Renal cortex interstitium (tissue), 15 donors: ENCODE measurements around the gene TSR1. TPM values are rescaled to one million over a fixed set of nuclear protein-coding genes. Genes with fewer than 3 reads are reported as not detected.

ENCODE experiments used
- DNase-seq, 11 donors: peaks; one replicate each; pipeline ENCODE4 v3.0.0-alpha.2; 2013; ENCODE audit warnings: low read depth in 9 of 11, low spot score in 4 of 11; ENCODE audit errors: extremely low read depth in 1 of 11
- long read RNA-seq, 16 experiments: transcript quantifications; one replicate each; lab custom pipeline, GENCODE V29; 2026
- polyA plus RNA-seq, 3 donors: library from polyadenylated mRNA; unstranded; fragments of 120-200 nt; gene quantifications; one replicate each; pipeline ENCODE4 v1.2.1, GENCODE V29; 2013; ENCODE audit not compliant: insufficient read length in 3 of 3

The TSR1 gene
- polyA plus RNA-seq, result 10 to 100 TPM; 38.7 to 41.4 (median 40.6) TPM
- long read RNA-seq, donor 1, full-length matches to known transcripts, result 3 of 3 reads
- long read RNA-seq, donor 1, partial matches to known transcripts, result 0 of 3 reads
- long read RNA-seq, donor 1, other reads (novel, unspliced or antisense), result 0 of 3 reads
- long read RNA-seq, donor 2, full-length matches to known transcripts, result 1 of 6 reads
- long read RNA-seq, donor 2, partial matches to known transcripts, result 5 of 6 reads
- long read RNA-seq, donor 2, other reads (novel, unspliced or antisense), result 0 of 6 reads
- long read RNA-seq, donor 3, full-length matches to known transcripts, result 6 of 13 reads
- long read RNA-seq, donor 3, partial matches to known transcripts, result 7 of 13 reads
- long read RNA-seq, donor 3, other reads (novel, unspliced or antisense), result 0 of 13 reads
- long read RNA-seq, donor 4, full-length matches to known transcripts, result 6 of 6 reads
- long read RNA-seq, donor 4, partial matches to known transcripts, result 0 of 6 reads
- long read RNA-seq, donor 4, other reads (novel, unspliced or antisense), result 0 of 6 reads
- long read RNA-seq, donor 5, result 0 reads
- long read RNA-seq, donor 6, full-length matches to known transcripts, result 4 of 4 reads
- long read RNA-seq, donor 6, partial matches to known transcripts, result 0 of 4 reads
- long read RNA-seq, donor 6, other reads (novel, unspliced or antisense), result 0 of 4 reads
- long read RNA-seq, donor 7, full-length matches to known transcripts, result 5 of 5 reads
- long read RNA-seq, donor 7, partial matches to known transcripts, result 0 of 5 reads
- long read RNA-seq, donor 7, other reads (novel, unspliced or antisense), result 0 of 5 reads
- long read RNA-seq, donor 8, result 0 reads
- long read RNA-seq, donor 9, full-length matches to known transcripts, result 3 of 3 reads
- long read RNA-seq, donor 9, partial matches to known transcripts, result 0 of 3 reads
- long read RNA-seq, donor 9, other reads (novel, unspliced or antisense), result 0 of 3 reads
- long read RNA-seq, donor 10, full-length matches to known transcripts, result 3 of 3 reads
- long read RNA-seq, donor 10, partial matches to known transcripts, result 0 of 3 reads
- long read RNA-seq, donor 10, other reads (novel, unspliced or antisense), result 0 of 3 reads
- long read RNA-seq, donor 11, full-length matches to known transcripts, result 1 of 1 reads
- long read RNA-seq, donor 11, partial matches to known transcripts, result 0 of 1 reads
- long read RNA-seq, donor 11, other reads (novel, unspliced or antisense), result 0 of 1 reads
- long read RNA-seq, donor 12, partial matches to known transcripts, result 0 of 1 reads
- long read RNA-seq, donor 12, other reads (novel, unspliced or antisense), result 0 of 1 reads
- long read RNA-seq, donor 13, result 0 reads
- long read RNA-seq, donor 14, full-length matches to known transcripts, result 4 of 4 reads
- long read RNA-seq, donor 14, partial matches to known transcripts, result 0 of 4 reads
- long read RNA-seq, donor 14, other reads (novel, unspliced or antisense), result 0 of 4 reads
- long read RNA-seq, donor 15, full-length matches to known transcripts, result 5 of 5 reads
- long read RNA-seq, donor 15, partial matches to known transcripts, result 0 of 5 reads
- long read RNA-seq, donor 15, other reads (novel, unspliced or antisense), result 0 of 5 reads
- long read RNA-seq, donor 16, full-length matches to known transcripts, result 13 of 13 reads
- long read RNA-seq, donor 16, partial matches to known transcripts, result 0 of 13 reads
- long read RNA-seq, donor 16, other reads (novel, unspliced or antisense), result 0 of 13 reads

DNA sequence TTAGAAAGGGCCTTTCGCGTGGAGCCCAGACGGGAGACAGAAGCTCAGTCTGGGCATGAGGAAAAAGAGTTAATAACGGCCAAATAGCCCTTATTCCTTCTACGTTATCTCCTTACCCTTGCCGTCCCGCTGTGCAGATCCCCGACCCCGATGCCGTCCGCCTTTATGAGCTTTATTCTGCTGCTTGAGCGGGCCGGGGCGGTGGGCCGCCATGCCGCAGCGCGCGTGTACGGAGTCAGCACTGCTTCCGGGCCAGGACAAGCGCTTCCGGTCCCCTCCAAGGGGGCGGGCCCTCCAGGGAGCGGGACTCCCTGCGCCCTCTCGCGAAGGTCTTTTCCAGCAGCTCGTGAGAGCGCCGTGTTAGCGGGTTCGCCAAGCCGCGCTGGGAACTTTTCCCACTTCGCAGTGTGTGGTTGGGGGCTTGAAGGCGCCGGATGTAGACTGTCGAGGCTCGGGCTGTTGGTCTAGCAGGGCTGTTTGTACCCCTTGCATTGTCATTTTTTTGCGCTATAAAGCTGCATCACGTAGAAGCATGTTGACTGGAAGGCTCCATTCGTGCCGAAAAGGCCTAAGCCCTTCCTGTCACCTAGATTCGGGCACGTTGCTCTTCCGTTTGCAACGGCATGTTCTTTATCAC lies at the start of gene TSR1:
Gene TSR1 (minus strand): TSS at position 243 of the 637 bp plus-strand sequence. CDS start 30 bp downstream, at position 213.
- peak in 10 of 11 donors; percentile 72 to 92 (median 86) for DNase-seq

DNA sequence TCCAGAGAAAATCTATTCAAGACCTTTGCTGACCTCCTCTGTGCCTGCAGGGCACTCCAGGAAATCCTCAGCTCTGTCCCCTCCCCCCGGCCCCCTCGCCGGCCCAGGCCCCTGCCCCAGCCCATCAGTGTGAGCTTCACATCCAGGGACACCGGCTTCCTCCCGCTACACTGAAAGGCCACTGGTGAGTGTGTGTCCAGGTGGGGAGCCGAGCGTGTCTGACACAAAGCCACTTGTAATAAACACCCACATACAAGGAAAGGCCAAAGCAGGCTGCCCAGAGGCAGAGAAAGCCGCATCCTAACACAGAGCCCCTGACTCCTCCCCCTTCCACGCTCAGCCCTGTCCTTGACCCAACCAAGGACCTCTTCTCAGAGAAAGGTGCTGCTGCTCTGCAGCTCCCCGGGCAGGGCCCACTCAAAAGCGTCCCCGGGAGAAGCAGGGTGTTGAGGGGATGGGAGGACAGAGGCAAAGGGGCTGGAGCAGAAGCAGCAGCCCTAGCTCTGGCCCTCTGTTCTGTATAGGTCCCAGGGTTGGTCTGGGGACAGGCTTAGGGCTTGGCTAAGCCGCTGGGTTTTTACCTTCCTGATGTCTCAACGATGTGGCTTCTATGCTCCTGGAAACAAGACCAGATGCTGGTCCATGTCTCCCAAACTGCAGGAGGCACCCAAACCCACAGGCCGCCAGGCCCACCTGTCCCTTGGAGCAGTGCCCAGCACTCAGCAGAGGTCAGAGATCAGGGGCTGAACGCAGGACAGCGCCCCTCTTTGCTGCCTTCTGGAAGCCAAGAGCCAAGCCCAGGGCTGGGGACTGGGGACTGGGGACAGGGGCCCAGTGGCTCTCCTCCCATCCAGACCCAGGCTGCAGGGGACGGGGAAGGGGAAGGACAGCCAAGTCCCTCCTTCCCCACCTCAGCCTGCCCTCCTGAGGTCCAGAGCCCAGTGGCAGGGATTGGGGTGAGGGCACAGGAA lies 49.3 kb upstream of the TSR1 start:
- no peak for DNase-seq

DNA sequence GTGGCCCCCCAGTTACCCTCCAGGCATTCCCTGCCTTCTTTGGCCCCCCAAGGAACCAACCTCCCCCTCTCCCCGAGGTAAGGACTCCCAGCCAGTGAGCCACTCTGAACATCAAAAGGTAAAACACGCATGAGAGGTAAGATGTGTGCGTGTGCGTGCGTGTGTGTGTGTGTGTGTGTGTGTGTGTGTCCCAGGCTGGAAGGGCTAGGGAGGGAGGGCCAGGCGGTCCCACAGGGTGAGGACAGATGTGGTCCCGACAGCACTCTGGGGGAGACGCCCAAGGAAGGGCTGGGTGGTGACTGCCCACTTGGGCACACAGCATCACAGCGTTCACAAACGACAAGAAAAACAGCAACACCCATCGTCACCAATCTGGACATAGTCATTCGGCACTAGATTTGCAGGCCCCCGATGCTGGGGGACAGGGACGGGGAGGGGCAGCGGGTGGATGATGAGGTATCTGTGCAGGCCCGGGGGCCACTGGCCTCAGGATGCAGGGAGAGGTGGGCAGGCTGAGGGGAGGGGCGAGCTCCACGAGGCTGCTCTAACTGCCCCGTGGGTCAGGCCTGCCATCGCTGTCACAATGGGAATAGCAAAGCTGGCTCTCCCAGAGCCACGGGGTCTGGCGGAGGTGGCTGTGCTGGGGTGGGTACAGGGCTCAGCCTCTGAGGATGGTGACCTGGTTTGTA lies 48.3 kb upstream of the TSR1 start:
- no peak for DNase-seq

DNA sequence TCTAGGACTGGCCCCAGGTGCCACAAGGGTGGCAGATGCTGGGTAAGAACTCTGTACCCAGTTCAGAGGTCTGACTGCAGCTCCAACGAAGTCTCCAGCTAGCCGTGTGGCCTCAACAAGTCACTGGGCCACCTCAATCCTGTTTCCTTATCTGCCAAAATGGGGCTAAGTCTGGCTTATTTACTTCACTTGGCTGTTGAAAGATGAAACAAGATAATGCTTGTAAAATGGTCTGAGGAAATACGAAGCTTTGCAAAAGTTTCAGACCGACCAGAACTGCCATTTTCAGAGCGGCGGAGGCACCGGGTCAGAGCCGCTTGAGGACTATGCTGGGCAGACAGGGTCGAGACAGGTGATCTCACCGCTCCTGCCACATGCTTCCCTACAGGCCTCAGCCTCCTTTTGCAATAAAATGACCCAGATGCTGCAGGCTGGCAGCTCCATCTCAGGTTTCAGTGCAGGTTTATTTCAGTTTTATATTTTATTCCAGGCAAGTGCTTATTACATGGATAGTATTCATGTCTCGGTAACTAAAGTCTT lies 47.4 kb upstream of the TSR1 start:
- DNase-seq, result no peak

DNA sequence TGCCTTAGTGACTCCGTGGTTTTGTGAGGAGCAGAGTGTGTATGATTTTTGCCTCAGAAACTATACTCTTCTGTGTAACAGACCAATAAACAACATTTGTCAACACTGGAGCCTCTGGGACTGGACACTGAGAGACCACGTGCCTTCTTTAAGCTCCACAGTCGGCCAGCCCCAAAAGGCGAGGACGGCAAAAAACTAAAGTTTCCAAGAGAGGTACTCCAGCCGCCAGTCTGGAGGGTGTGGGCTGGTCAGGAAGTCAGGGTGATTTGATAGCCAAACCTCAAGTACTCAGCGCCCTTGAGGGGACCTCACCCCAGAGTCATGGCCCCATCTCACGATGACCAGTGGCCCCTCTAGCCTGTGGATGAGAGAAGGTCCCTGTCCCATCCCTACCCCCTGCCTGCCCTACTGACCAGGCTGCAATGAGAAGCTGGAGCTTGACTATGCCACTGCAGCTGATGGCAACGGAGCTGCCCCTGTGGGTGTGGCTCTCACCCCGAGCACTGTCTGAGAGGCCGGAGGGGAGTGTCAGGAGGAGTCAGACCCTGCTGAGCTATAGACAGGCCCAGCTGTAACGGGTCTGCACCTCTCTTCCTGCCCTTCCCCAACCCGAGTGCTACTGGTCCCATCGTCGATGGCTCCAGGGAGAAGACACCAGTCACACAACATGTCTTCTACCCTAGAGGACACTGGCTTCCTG lies 44.8 kb upstream of the TSR1 start:
- no peak for DNase-seq

DNA sequence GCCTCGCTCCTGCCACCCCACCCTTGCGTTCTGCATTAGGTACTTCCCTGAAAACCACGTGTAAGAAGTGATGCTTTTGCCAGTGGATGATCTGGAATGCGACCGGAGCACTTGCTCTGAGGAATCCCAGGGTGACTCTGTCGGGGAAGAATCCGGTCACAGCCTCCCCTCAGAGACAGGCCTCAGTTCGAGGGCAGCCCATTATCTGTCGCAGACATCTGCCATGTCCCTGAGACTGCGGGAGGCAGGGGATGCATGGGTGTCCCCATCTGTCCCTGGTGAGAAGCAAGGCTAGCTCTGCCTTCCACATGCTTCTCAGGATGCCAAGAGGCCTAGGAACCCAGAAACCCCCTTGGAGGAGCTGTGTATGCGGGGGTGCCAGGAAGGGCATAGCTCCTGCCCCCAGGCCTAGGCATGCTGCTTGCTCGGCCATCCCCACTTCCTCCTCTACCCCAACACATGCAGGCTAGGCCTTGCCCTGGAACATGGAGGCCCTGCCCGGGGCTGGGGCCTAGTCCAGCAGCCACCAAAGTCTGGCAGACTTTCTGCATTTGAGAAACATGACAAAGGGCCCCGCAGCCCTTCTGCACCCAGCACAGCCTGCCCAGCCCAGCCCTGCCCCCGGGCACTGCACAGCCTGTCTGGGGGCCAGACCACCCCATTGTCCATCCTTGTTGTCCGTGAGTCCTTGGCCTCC lies 44.1 kb upstream of the TSR1 start:
- DNase-seq, result no peak

DNA sequence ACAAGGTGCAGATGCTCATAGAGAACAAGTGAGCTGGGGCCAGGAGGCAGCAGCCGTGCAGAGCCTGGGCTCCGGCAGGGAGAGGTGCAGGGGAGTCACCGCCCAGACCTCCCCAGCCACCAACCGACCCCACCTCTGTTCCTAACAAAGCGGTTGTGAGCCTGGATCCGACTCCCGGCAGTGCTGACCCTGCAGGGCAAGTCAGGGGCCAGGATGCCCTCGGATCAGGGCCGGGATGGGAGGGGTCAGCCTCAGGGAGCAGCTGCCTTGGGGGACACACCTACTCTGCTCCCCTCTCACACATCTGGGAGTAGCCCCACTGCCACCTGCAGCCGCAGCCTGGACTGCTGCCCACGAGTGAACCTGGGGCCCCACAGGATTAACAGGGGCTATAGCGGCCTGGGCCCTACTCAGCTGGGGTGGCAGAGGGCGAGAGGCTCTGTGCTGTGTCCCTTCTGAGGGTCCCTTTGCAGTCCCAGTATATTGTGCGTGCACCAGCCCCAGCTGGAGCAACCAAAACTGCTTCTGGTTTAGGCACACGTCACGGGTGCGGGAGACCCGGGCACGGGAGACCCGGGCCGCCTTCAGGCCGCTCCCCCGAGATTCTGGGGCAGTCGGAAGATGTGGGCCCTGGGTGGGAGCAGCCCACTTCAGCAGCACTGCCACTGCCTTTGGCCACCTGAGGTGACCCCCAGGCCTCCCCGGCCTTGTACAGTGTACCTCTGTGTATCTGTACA lies 43.4 kb upstream of the TSR1 start:
- DNase-seq, result no peak

DNA sequence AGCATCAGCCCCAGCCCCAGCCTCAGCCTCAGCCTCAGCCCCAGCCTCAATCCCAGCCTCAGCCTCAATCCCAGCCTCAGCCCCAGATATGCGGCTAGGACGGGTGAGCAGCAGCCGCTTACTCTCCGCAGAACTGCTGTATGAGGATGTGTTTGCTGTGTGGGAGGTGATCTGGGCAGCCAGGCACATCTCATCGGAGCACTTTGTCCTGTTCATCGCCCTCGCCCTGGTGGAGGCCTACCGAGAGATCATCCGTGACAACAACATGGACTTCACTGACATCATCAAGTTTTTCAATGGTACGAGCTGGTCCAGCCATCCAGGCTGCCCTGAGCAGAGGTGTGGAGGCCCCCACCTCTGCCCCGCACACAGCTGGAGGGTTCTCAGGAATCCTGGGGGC lies 42.6 kb upstream of the TSR1 start:
- DNase-seq, result no peak

DNA sequence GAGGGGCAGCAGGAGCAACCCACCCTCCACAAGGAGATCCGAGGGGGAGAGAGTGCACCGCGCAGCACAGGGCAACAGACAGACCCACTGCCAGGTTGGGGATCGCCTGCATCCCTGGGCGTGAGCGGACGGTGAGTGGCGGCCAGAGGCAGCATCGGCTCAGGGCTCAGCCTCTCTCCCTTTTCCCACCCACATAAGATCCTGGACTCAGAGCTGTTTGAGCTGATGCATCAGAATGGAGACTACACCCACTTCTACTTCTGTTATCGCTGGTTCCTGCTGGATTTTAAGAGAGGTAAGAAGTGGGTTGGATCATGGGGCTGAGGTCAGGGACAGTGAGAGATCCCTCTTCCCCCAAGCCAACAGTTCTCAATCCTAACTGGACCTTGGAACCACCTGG lies 41.4 kb upstream of the TSR1 start:
- no peak for DNase-seq

DNA sequence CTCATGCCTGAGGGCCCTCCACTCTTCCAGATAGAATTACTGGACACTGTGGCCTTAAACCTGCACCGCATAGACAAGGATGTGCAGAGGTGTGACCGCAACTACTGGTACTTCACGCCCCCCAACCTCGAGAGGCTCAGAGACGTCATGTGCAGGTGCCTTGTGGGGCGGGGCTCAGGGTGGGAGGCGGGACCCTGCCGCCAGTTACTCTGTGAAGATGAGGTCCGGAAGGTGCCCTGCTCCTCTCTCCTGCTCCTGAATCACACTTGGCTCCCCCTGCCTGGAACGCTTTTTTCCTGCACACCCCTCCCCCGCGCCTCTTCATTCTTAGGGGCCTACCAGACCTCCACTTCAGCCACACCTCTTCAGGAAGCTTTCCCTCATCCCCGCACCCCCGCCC lies 39.9 kb upstream of the TSR1 start:
- no peak for DNase-seq

DNA sequence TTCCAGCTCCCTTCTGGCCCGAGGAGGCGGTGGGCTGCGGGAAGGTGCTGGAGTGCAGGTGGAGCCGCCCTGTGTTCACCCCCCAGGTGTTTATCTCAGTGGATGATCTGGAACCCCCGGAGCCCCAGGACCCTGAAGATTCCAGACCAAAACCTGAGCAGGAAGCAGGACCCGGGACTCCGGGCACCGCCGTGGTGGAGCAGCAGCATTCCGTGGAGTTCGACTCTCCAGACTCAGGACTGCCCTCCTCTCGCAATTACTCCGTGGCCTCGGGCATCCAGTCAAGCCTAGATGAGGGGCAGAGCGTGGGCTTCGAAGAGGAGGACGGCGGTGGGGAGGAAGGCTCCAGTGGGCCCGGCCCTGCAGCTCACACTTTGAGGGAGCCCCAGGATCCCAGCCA lies 39.1 kb upstream of the TSR1 start:
- no peak for DNase-seq

DNA sequence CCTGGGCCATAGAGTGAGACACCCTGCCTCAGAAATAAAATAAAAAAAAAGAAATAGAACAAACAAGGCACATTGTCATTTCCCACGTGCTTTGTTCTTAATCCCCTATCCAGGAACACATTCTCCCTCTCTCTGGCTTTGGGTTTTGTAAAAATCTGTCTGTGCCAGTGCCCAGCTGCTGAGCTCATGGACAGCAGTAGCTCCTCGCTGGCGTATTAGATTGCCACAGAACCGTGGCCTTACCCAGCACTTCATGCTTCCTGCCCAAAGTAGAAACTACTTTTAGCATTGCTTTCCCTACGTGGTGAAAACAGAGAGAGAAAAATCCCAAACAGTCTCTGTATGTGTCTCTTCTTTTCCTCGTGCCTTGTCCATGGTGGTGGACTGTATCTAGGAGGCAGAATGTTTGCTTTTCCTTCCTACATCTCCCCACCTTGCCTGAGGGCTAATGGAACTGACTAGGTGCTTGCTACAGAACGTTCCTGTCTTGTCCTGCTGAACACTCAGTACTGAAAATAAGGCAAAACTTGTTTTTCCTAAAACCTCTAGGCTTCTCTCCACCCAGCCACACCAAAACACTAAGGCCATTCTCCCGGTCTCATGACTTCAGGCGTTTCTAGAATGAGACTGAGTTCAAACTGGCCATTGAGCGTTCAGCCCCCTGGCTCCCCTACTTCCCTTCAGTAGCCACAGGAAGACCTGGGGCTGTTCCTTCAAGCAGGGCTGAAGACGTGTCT lies 38.5 kb upstream of the TSR1 start:
- no peak for DNase-seq

DNA sequence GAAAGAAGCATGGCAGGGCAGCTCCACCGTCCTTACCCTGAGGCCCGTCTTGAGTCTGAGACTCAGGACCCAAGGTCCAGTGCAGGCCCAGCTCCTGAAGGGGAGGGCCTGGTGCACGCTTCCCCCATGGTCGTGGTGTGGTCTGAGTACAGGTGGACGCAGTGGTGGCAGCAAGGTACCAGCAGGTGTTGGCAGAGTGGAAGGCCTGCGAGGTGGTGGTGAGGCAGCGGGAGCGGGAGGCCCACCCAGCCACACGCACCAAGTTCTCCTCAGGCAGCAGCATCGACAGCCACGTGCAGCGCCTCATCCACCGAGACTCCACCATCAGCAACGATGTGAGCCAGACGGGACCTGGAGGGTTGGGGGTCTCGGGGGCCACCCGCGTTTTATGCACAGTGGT lies 36.9 kb upstream of the TSR1 start:
- no peak for DNase-seq

DNA sequence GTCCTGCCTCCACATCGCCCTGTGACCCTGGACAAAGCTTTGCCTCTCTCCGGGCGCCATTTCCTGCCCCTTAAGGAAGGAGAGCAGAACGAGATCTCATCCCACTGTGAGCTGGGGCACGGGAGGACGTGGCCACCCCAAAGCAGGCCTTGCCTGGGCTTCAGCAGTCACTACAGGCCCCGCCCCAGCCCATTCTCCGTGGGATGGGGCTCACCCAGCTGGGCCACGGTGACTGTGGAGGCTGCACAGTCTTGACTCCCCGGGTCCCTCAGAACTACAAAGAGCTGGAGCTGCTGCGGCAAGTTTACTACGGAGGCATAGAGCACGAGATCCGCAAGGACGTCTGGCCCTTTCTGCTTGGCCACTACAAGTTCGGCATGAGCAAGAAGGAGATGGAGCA lies 36.4 kb upstream of the TSR1 start:
- DNase-seq, result no peak
